Mesothelial cell of epicardium (in vitro differentiated cells): ENCODE measurements around the gene SPACA1. TPM values are rescaled to one million over a fixed set of nuclear protein-coding genes. Genes with fewer than 3 reads are reported as not detected.

ENCODE experiments used
- DNase-seq, 2 experiments: peaks; one replicate each; pipeline ENCODE4 v3.0.0; 2021; ENCODE audit warnings: low spot score in 2 of 2; ENCODE audit not compliant: unreplicated experiment in 2 of 2
- H3K27ac Mint-ChIP-seq: 2 replicates; pipeline ENCODE4 v1.8.0; 2021; ENCODE audit warnings: mixed read lengths
- H3K27me3 Mint-ChIP-seq: 2 replicates; pipeline ENCODE4 v1.8.0; 2021; ENCODE audit warnings: low read depth, mixed read lengths
- H3K36me3 Mint-ChIP-seq: 2 replicates; pipeline ENCODE4 v1.8.0; 2021; ENCODE audit warnings: mixed read lengths
- H3K4me1 Mint-ChIP-seq: 2 replicates; pipeline ENCODE4 v1.8.0; 2021; ENCODE audit warnings: mixed read lengths
- H3K4me3 Mint-ChIP-seq: 2 replicates; pipeline ENCODE4 v1.8.0; 2021; ENCODE audit warnings: mild to moderate bottlenecking, moderate library complexity, mixed read lengths
- H3K9me3 Mint-ChIP-seq: 2 replicates; pipeline ENCODE4 v1.8.0; 2021; ENCODE audit warnings: mixed read lengths
- total RNA-seq: library from RNA; stranded (reverse); gene quantifications from 3 replicates; pipeline ENCODE4 v1.2.1, GENCODE V29; 2021
- TF ChIP-seq, protein P1 (sequence below): fragments of 200-600 bp; sonication (generic); IDR thresholded peaks from one replicate; pipeline ENCODE4 v1.5.0; 2021; ENCODE audit warnings: antibody characterized with exemption; ENCODE audit not compliant: unreplicated experiment

SPACA1 gene
- total RNA-seq, 1 donor from 2014 or later, result not detected

- Mint-ChIP-seq H3K27me3 (peaks cover 6% of the 10 kb centered on the region), H3K9me3 (no peaks in the 10 kb centered on the region), H3K27ac (no peak overlapping the region), H3K4me3 (no peak overlapping the region), H3K36me3 (no peaks in the 10 kb centered on the region), H3K4me1 (no peaks in the 10 kb centered on the region)
- DNase-seq, result no peak
- TF ChIP-seq, protein P1, sequence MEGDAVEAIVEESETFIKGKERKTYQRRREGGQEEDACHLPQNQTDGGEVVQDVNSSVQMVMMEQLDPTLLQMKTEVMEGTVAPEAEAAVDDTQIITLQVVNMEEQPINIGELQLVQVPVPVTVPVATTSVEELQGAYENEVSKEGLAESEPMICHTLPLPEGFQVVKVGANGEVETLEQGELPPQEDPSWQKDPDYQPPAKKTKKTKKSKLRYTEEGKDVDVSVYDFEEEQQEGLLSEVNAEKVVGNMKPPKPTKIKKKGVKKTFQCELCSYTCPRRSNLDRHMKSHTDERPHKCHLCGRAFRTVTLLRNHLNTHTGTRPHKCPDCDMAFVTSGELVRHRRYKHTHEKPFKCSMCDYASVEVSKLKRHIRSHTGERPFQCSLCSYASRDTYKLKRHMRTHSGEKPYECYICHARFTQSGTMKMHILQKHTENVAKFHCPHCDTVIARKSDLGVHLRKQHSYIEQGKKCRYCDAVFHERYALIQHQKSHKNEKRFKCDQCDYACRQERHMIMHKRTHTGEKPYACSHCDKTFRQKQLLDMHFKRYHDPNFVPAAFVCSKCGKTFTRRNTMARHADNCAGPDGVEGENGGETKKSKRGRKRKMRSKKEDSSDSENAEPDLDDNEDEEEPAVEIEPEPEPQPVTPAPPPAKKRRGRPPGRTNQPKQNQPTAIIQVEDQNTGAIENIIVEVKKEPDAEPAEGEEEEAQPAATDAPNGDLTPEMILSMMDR, result no peak
These were observed 58.2 kb downstream of the SPACA1 start for GRCh38 chr6:88105741-88106340.

DNA sequence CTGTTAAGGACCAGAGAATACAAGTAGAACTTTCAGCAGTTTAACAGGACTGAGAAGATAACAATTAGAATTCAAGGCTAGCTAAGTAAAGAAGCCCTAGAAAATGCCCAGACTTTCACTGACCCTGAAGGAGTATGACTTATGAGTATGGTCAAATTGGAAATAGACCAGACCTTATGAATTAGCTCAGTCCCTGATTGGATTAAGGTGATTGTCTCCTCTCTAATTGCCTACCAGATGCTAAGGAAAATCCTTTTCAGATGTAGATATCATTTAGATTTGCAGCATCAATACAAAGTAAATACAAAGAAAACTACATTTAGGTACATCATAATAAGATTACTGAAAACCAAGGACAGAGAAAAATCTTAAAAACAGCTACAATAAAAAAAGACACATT, 59.6 kb downstream of the SPACA1 start:
- no peak for DNase-seq
- Mint-ChIP-seq H3K27me3 (peaks cover 17% of the 10 kb centered on the region), H3K36me3 (no peaks in the 10 kb centered on the region), H3K9me3 (no peaks in the 10 kb centered on the region), H3K27ac (no peak overlapping the region), H3K4me1 (no peaks in the 10 kb centered on the region), H3K4me3 (no peak overlapping the region)
- TF ChIP-seq, protein P1, result no peak

- TF ChIP-seq, protein P1, result no peak
- no peak overlapping the region for H3K27ac Mint-ChIP-seq
- no peaks in the 10 kb centered on the region for H3K9me3 Mint-ChIP-seq
- H3K4me1 Mint-ChIP-seq, result no peaks in the 10 kb centered on the region
- no peaks in the 10 kb centered on the region for H3K36me3 Mint-ChIP-seq
- H3K4me3 Mint-ChIP-seq, result no peak overlapping the region
- no peak for DNase-seq
- peaks cover 31% of the 10 kb centered on the region for H3K27me3 Mint-ChIP-seq
These were observed 64.3 kb downstream of the SPACA1 start for GRCh38 chr6:88111991-88112390.

- no peaks in the 10 kb centered on the region for H3K4me1 Mint-ChIP-seq
- DNase-seq, result no peak
- H3K4me3 Mint-ChIP-seq, result no peak overlapping the region
- H3K27me3 Mint-ChIP-seq, result peaks cover 29% of the 10 kb centered on the region
- no peak overlapping the region for H3K27ac Mint-ChIP-seq
- H3K36me3 Mint-ChIP-seq, result no peaks in the 10 kb centered on the region
- no peaks in the 10 kb centered on the region for H3K9me3 Mint-ChIP-seq
- TF ChIP-seq, protein P1, result no peak
These were observed 67.2 kb downstream of the SPACA1 start for GRCh38 chr6:88114838-88115237.

DNA sequence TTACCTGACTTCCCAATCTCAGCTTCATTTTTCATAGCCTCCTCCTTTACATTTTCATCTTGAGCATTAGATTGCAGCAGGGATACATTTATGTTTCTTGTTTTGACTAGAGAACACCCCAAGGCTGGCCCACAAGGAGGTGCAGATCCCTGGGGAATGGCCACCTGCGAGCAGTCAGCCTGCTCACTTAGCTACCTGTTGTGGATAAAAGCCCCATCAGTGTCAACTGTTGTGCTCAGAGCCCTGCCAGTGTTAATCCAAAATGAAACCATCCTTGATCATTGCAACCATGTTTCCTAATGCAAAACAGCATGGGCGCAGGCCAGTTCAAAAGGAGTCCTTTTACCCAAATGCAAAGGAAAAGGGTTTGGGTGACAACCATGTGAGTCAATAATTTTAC, 67.7 kb downstream of the SPACA1 start:
- H3K27me3 Mint-ChIP-seq, result peaks cover 29% of the 10 kb centered on the region
- H3K9me3 Mint-ChIP-seq, result no peaks in the 10 kb centered on the region
- H3K4me1 Mint-ChIP-seq, result no peaks in the 10 kb centered on the region
- TF ChIP-seq, protein P1, result no peak
- H3K36me3 Mint-ChIP-seq, result no peaks in the 10 kb centered on the region
- no peak overlapping the region for H3K4me3 Mint-ChIP-seq
- H3K27ac Mint-ChIP-seq, result no peak overlapping the region
- no peak for DNase-seq

DNA sequence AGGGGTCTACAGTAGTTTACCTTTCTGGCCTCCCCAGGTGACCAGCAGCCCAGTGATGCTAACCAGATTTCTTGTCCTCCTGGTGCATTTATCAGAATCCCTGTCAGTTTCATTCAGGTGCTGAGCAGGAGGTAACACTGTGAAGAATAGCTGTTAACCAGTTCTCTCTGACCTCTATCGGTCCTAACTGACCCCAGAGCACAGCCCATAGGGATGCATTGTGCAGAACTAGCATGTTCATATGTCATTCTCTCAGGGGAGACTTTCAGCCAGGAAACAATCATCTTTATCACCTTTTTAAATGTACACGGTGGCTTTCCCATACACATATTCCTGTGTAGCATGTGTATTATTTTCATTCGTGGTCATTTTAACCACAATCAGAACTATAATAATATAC, 68.6 kb downstream of the SPACA1 start:
- no peak for DNase-seq
- Mint-ChIP-seq H3K4me3 (no peak overlapping the region), H3K27me3 (peaks cover 24% of the 10 kb centered on the region), H3K4me1 (no peaks in the 10 kb centered on the region), H3K36me3 (no peaks in the 10 kb centered on the region), H3K27ac (no peak overlapping the region), H3K9me3 (no peaks in the 10 kb centered on the region)
- TF ChIP-seq, protein P1, result no peak
